A549 (cell line): Measurements from ENCODE around the gene FGF18.

ENCODE experiments used
- CTCF ChIP-seq: fragments of >200 bp; sonication (Bioruptor Twin); formaldehyde crosslinking; IDR thresholded peaks from 3 replicates; pipeline ENCODE4 v1.5.1; 2016
- EP300 ChIP-seq, 2 experiments: fragments of >200 bp; sonication (Bioruptor Twin); formaldehyde crosslinking; IDR thresholded peaks; 2 replicates in 1 of 2; 3 replicates in 1 of 2; pipeline ENCODE4 v1.6.1; 2016 to 2017
- MAZ ChIP-seq: fragments of 150-350 bp; IDR thresholded peaks from 2 replicates; pipeline ENCODE4 v1.6.1; 2014; ENCODE audit warnings: antibody characterized with exemption, low read depth, low read length, borderline replicate concordance
- POLR2A ChIP-seq: IDR thresholded peaks from 2 replicates; pipeline ENCODE4 v1.6.1; 2012; ENCODE audit warnings: mild to moderate bottlenecking, low read length

- TF ChIP-seq POLR2A (no peak), EP300 (IDR thresholded peaks at IDR 0.05) (no peak), CTCF (no peak), MAZ (no peak)
Measured at GRCh38 chr5:171413153-171413910, 6.1 kb upstream of the FGF18 start.
